Measurements from ENCODE around the gene TYSND1.

- TF ChIP-seq POLR2AphosphoS5 (IDR thresholded peaks at IDR 0.05) = no peak
- TF ChIP-seq POLR2A (IDR thresholded peaks at IDR 0.05) = no peak
These were observed 2.0 kb downstream of the TYSND1 start for GRCh38 chr10:70144372-70145110.

Measured in transverse colon (tissue), 3 donors.